Thoracic aorta (tissue), 2 donors: ENCODE data around the gene TSPAN2. TPM values are rescaled to one million over a fixed set of nuclear protein-coding genes. Genes with fewer than 3 reads are reported as not detected.

Experiments
- ATAC-seq: fragments of 150-250 bp; one replicate; pipeline ENCODE4 v1.8.0; 2017; ENCODE audit warnings: low read depth; ENCODE audit not compliant: insufficient number of reproducible peaks, low FRiP score
- DNase-seq: peaks from one replicate; pipeline ENCODE4 v3.0.0-alpha.2; 2020; ENCODE audit warnings: low spot score
- H3K27ac ChIP-seq, 2 donors: fragments of 200-600 bp; sonication (generic); 1 replicate in 1 of 2; 2 replicates in 1 of 2; pipeline ENCODE4 v1.5.1; 2016; ENCODE audit warnings: mild to moderate bottlenecking in 2 of 2, moderate library complexity in 2 of 2
- H3K27me3 ChIP-seq: fragments of 200-600 bp; sonication (generic); replicated peaks from 2 replicates; pipeline ENCODE4 v1.6.0; 2016; ENCODE audit warnings: mild to moderate bottlenecking; ENCODE audit not compliant: insufficient read depth
- H3K36me3 ChIP-seq: fragments of 200-600 bp; sonication (generic); one replicate; pipeline ENCODE4 v1.5.1; 2016
- H3K4me1 ChIP-seq, 2 donors: fragments of 200-600 bp; sonication (generic); 1 replicate in 1 of 2; 2 replicates in 1 of 2; pipeline versions ENCODE4 v1.5.1 to v1.6.0; 2016; ENCODE audit warnings: low read depth in 2 of 2, mild to moderate bottlenecking in 1 of 2; ENCODE audit not compliant: control insufficient read depth in 1 of 2
- H3K4me3 ChIP-seq: fragments of 200-600 bp; sonication (generic); 2 replicates; pipeline ENCODE4 v1.5.1; 2016; ENCODE audit warnings: mild to moderate bottlenecking
- H3K9me3 ChIP-seq: fragments of 200-600 bp; sonication (generic); 2 replicates; pipeline ENCODE4 v1.5.1; 2016
- total RNA-seq, 2 donors: library from RNA; depleted of rRNA; stranded (reverse); fragments of >200 nt; gene quantifications; one replicate each; pipeline versions ENCODE4 v1.1.0 to v1.2.3, GENCODE V29; 2016
- TF ChIP-seq, protein P1 (sequence below): fragments of 200-600 bp; sonication (generic); IDR thresholded peaks from one replicate; pipeline ENCODE4 v1.5.1; 2019; ENCODE audit warnings: antibody characterized with exemption

TSPAN2 gene
- total RNA-seq, 2 donors from 2014 or later = 26.2 to 34.3 TPM

DNA sequence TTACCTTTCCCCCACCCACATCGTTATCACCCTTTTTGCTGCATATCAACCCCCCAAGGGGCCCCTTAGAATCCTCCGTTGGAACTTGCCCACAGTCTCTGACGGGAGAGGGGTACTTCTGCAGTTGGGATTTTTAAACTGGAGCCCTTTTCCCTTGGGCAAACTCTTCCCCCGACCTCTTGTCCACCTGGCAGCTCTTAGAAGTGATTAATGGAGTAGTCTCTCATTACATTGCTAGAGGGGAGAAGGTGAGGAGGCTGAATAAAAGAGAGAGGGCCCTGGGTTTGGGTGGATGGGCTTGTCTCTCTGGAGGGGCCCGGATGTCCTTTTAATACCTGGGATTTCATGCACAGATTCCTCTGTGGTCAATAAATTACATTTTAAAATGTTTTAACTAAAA is 27.2 kb upstream of the TSPAN2 start:
- ATAC-seq (no peak), DNase-seq (no peak)
- H3K4me1 ChIP-seq = peaks cover 3 to 17% of the 10 kb centered on the region in 2 donors
- TF ChIP-seq, protein P1, sequence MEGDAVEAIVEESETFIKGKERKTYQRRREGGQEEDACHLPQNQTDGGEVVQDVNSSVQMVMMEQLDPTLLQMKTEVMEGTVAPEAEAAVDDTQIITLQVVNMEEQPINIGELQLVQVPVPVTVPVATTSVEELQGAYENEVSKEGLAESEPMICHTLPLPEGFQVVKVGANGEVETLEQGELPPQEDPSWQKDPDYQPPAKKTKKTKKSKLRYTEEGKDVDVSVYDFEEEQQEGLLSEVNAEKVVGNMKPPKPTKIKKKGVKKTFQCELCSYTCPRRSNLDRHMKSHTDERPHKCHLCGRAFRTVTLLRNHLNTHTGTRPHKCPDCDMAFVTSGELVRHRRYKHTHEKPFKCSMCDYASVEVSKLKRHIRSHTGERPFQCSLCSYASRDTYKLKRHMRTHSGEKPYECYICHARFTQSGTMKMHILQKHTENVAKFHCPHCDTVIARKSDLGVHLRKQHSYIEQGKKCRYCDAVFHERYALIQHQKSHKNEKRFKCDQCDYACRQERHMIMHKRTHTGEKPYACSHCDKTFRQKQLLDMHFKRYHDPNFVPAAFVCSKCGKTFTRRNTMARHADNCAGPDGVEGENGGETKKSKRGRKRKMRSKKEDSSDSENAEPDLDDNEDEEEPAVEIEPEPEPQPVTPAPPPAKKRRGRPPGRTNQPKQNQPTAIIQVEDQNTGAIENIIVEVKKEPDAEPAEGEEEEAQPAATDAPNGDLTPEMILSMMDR = no peak
- H3K27ac ChIP-seq = no peak overlapping the region
- H3K27me3 ChIP-seq = no peaks in the 10 kb centered on the region
- no peak overlapping the region for H3K4me3 ChIP-seq
- H3K9me3 ChIP-seq = no peaks in the 10 kb centered on the region
- H3K36me3 ChIP-seq = no peaks in the 10 kb centered on the region

DNA sequence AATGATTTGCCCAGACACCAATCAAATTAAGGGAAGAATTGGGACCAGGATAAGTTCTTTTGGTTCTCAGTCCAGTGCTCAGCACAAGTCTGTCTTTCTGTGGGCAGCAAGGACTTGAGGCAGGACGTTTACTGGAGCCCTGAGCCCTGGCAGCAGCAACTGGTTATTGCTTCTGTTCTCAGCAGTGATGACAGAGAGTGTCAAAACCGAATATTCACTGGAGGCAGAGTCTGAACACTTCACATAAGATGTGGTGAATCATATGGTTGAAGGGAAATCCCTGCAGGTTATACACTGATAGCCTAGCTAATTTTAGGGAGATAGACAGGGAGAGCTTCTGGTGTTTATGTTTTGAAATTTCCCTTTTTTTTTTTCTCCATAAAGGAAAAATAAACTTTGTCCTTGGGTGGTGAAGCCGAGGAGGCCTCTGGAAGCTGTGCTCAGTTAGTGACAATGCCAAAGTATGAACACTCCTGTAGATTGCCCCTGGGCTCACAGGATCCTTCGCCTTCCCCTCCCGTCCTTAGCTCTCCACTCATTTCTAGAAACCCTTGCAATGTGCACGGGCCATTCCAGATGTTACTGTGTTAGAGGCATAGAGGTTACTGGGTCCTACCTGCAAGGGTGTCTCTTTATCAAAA is 26.3 kb upstream of the TSPAN2 start:
- Histone ChIP-seq H3K4me1 (peaks cover 3 to 17% of the 10 kb centered on the region in 2 donors), H3K27me3 (no peaks in the 10 kb centered on the region), H3K36me3 (no peaks in the 10 kb centered on the region), H3K9me3 (no peaks in the 10 kb centered on the region), H3K4me3 (no peak overlapping the region), H3K27ac (no peak overlapping the region)
- TF ChIP-seq, protein P1 = no peak
- ATAC-seq (no peak), DNase-seq (no peak)

DNA sequence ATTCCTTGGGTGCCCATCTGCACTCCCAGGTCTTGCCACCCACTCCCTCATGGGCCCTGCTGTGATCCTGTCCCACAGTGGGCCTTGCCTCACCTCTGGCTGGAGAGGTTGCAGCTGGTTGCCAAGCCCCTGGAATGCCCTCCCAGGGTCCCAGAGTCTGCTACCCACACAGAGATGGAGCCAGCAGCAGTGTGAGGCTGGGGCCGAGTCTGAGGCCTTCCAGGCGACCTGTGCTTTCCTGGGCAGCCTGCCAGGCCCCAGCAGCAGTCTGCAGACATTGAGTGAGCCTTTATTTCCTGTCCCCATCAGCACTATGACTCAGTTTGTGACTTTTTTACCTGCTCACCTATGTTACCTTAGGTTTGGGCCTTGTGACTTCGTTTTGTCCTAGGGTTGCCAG is 25.0 kb upstream of the TSPAN2 start:
- peaks cover 3 to 17% of the 10 kb centered on the region in 2 donors for H3K4me1 ChIP-seq
- TF ChIP-seq, protein P1 = no peak
- ATAC-seq (no peak), DNase-seq (no peak)
- H3K27ac ChIP-seq = peak overlapping the region; percentile 54 to 73
- no peaks in the 10 kb centered on the region for H3K36me3 ChIP-seq
- no peaks in the 10 kb centered on the region for H3K9me3 ChIP-seq
- no peaks in the 10 kb centered on the region for H3K27me3 ChIP-seq
- no peak overlapping the region for H3K4me3 ChIP-seq

DNA sequence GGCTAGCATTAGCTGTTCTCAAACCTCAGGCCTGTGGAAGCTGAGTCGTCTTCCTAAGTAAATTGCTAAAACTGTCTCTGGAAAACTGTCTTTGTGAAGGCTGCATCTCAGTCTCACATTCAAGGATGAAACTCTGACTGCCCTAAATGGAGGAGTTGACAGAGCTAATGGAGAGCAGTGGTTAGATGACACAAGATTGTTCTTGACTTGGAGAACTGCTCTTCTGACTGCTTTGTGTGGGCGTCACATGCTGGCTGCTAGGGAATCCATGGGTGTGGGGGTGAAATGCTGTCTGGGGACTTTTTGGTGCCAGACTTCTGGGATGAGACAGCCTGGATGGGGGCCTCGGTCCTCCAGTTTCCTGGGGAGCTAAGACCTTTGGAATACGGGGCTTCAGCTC is 24.5 kb upstream of the TSPAN2 start:
- no peaks in the 10 kb centered on the region for H3K36me3 ChIP-seq
- no peaks in the 10 kb centered on the region for H3K27me3 ChIP-seq
- no peak for ATAC-seq
- TF ChIP-seq, protein P1 = no peak
- no peak for DNase-seq
- peaks cover 3 to 17% of the 10 kb centered on the region in 2 donors for H3K4me1 ChIP-seq
- H3K27ac ChIP-seq = peak overlapping the region; percentile 54 to 73
- no peak overlapping the region for H3K4me3 ChIP-seq
- H3K9me3 ChIP-seq = no peaks in the 10 kb centered on the region

DNA sequence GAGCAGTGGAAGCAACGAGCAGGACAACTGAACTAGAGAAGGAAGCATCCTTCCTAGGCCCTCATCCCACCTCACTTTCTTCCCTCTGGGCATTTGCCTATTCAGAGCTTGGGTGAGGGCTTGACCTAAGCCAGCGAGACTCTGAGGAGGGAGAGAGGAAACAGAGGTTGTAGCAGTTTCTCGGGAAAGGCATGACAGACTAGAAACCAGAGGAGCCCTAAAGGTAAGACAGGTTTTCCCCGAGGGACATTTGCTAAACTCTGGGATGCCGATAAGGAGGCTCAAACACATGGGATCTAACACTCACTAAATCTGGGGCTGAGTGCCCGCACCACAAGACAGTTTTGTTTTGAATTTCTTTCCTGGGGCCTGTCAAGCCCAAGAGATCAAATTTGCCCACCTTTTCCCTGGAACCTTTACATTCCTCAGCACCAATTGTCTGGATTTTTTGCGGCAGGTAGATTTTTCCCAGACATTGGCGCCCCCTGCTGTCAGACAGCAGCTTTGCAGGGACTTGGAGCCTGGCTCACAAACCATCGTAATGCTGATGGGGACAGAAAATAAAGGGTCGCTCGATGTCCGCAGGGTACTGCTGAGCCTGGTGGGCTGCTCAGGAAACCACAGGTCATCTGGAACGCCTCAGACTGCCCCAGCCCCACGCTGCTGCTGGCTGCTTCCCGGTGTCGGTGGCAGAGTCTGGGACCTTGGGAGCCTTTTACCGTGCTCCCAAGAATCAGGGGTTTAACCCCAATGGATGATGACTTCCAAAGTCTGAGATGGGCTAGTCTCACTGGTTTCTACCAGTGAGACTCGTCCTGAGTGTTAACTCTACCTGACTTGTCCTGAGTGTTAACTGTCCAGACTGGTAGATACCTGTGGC is 23.4 kb upstream of the TSPAN2 start:
- Histone ChIP-seq H3K27ac (peak overlapping the region in 1 of 2 donors; percentile 54), H3K9me3 (no peaks in the 10 kb centered on the region), H3K4me1 (peaks cover 3 to 22% of the 10 kb centered on the region in 2 donors), H3K4me3 (no peak overlapping the region), H3K27me3 (no peaks in the 10 kb centered on the region), H3K36me3 (no peaks in the 10 kb centered on the region)
- DNase-seq = no peak
- TF ChIP-seq, protein P1 = peak; percentile 96
- no peak for ATAC-seq
